Neural progenitor cell (in vitro differentiated cells): ENCODE data around the gene CCL18. TPM values are rescaled to one million over a fixed set of nuclear protein-coding genes. Genes with fewer than 3 reads are reported as not detected.

Experiments
- DNase-seq: peaks from one replicate; pipeline ENCODE4 v3.0.0-alpha.2; 2016; ENCODE audit warnings: low spot score
- H2AFZ ChIP-seq: fragments of 200-600 bp; sonication (generic); replicated peaks from 2 replicates; pipeline ENCODE4 v1.6.1; 2016; ENCODE audit warnings: antibody characterized with exemption
- H3F3A ChIP-seq: fragments of 200-600 bp; sonication (generic); 2 replicates; pipeline ENCODE4 v1.6.1; 2016; ENCODE audit warnings: antibody characterized with exemption, low read depth
- H3K27ac ChIP-seq: fragments of 200-600 bp; sonication (generic); 2 replicates; pipeline ENCODE4 v1.5.1; 2016; ENCODE audit warnings: mild to moderate bottlenecking
- H3K27me3 ChIP-seq: fragments of 200-600 bp; sonication (generic); 2 replicates; pipeline ENCODE4 v1.6.1; 2016; ENCODE audit warnings: mild to moderate bottlenecking, moderate library complexity
- H3K36me3 ChIP-seq: fragments of 200-600 bp; sonication (generic); 2 replicates; pipeline ENCODE4 v1.5.1; 2016
- H3K4me1 ChIP-seq: fragments of 200-600 bp; sonication (generic); 2 replicates; pipeline ENCODE4 v1.6.1; 2016; ENCODE audit warnings: mixed run types
- H3K4me2 ChIP-seq: fragments of 200-600 bp; sonication (generic); 2 replicates; pipeline ENCODE4 v1.6.1; 2016
- H3K4me3 ChIP-seq: fragments of 200-600 bp; sonication (generic); 2 replicates; pipeline ENCODE4 v1.5.1; 2016
- H3K79me2 ChIP-seq: fragments of 200-600 bp; sonication (generic); 2 replicates; pipeline ENCODE4 v1.6.1; 2016; ENCODE audit warnings: low read depth
- H3K9ac ChIP-seq: fragments of 200-600 bp; sonication (generic); 2 replicates; pipeline ENCODE4 v1.6.1; 2016
- H3K9me3 ChIP-seq: fragments of 200-600 bp; sonication (generic); 2 replicates; pipeline ENCODE4 v1.5.1; 2016; ENCODE audit warnings: low read depth
- H4K20me1 ChIP-seq: fragments of 200-600 bp; sonication (generic); 2 replicates; pipeline ENCODE4 v1.6.1; 2016; ENCODE audit warnings: low read depth
- H3K27ac Mint-ChIP-seq: 3 replicates; pipeline ENCODE4 v1.8.0; 2021; ENCODE audit warnings: mixed read lengths
- H3K27me3 Mint-ChIP-seq: 2 replicates; pipeline ENCODE4 v1.8.0; 2022; ENCODE audit warnings: low read depth, mild to moderate bottlenecking, inconsistent platforms, moderate library complexity, mixed read lengths; ENCODE audit not compliant: insufficient read depth
- H3K36me3 Mint-ChIP-seq: 3 replicates; pipeline ENCODE4 v1.8.0; 2021; ENCODE audit warnings: mixed read lengths
- H3K4me1 Mint-ChIP-seq: 3 replicates; pipeline ENCODE4 v1.8.0; 2021; ENCODE audit warnings: mixed read lengths
- H3K4me3 Mint-ChIP-seq: 3 replicates; pipeline ENCODE4 v1.8.0; 2021; ENCODE audit warnings: mild to moderate bottlenecking, moderate library complexity, mixed read lengths
- H3K9me3 Mint-ChIP-seq: 3 replicates; pipeline ENCODE4 v1.8.0; 2020; ENCODE audit warnings: mixed read lengths
- CTCF ChIP-seq: fragments of 200-600 bp; sonication (generic); IDR thresholded peaks from 2 replicates; pipeline ENCODE4 v1.5.1; 2017; ENCODE audit warnings: antibody characterized with exemption, mild to moderate bottlenecking
- EZH2 ChIP-seq: fragments of 200-600 bp; sonication (generic); IDR thresholded peaks from 2 replicates; pipeline ENCODE4 v1.6.1; 2017; ENCODE audit warnings: antibody characterized with exemption, mild to moderate bottlenecking, moderate library complexity
- EZH2phosphoT487 ChIP-seq: fragments of 200-600 bp; sonication (generic); IDR thresholded peaks from 2 replicates; pipeline ENCODE4 v1.6.1; 2017; ENCODE audit warnings: antibody characterized with exemption
- total RNA-seq: library from RNA; depleted of rRNA; stranded (reverse); fragments of >200 nt; gene quantifications from 2 replicates; pipeline ENCODE4 v1.2.3, GENCODE V29; 2015; ENCODE audit warnings: low replicate concordance

CCL18 gene
- total RNA-seq, 1 donor from 2014 or later = not detected

- H3K27ac Mint-ChIP-seq = no peak overlapping the region
- no peak overlapping the region for H3K4me3 ChIP-seq
- DNase-seq = no peak
- H4K20me1 ChIP-seq = no peaks in the 10 kb centered on the region
- H3K4me1 Mint-ChIP-seq = peaks cover 15% of the 10 kb centered on the region
- H3K27ac ChIP-seq = no peak overlapping the region
- H3K9me3 ChIP-seq = no peaks in the 10 kb centered on the region
- TF ChIP-seq EZH2 = no peak
- no peak for TF ChIP-seq EZH2phosphoT487
- no peak for TF ChIP-seq CTCF
- H3K36me3 ChIP-seq = no peaks in the 10 kb centered on the region
- H3K4me3 Mint-ChIP-seq = no peak overlapping the region
- H3K27me3 Mint-ChIP-seq = peaks cover 5% of the 10 kb centered on the region
- no peak overlapping the region for H2AFZ ChIP-seq
- no peak overlapping the region for H3K9ac ChIP-seq
- H3K27me3 ChIP-seq = no peaks in the 10 kb centered on the region
- no peaks in the 10 kb centered on the region for H3F3A ChIP-seq
- no peak overlapping the region for H3K4me2 ChIP-seq
- no peaks in the 10 kb centered on the region for H3K79me2 ChIP-seq
- no peaks in the 10 kb centered on the region for H3K36me3 Mint-ChIP-seq
- peaks cover 13% of the 10 kb centered on the region for H3K4me1 ChIP-seq
- H3K9me3 Mint-ChIP-seq = peaks cover 2% of the 10 kb centered on the region
Measured at GRCh38 chr17:36027761-36028160, 36.3 kb upstream of the CCL18 start.

- Mint-ChIP-seq H3K9me3 (peaks cover 2% of the 10 kb centered on the region), H3K27me3 (peaks cover 7% of the 10 kb centered on the region), H3K4me3 (no peak overlapping the region), H3K27ac (no peak overlapping the region), H3K36me3 (no peaks in the 10 kb centered on the region), H3K4me1 (peaks cover 9% of the 10 kb centered on the region)
- H3K36me3 ChIP-seq = no peaks in the 10 kb centered on the region
- no peak overlapping the region for H3K27ac ChIP-seq
- TF ChIP-seq EZH2phosphoT487 = no peak
- no peak for TF ChIP-seq EZH2
- no peak for TF ChIP-seq CTCF
- H3K4me3 ChIP-seq = no peak overlapping the region
- no peaks in the 10 kb centered on the region for H3K27me3 ChIP-seq
- no peaks in the 10 kb centered on the region for H3F3A ChIP-seq
- no peaks in the 10 kb centered on the region for H4K20me1 ChIP-seq
- peaks cover 13% of the 10 kb centered on the region for H3K4me1 ChIP-seq
- no peak for DNase-seq
- peak overlapping the region; percentile 15 for H2AFZ ChIP-seq
- H3K4me2 ChIP-seq = peak overlapping the region; percentile 32
- no peaks in the 10 kb centered on the region for H3K79me2 ChIP-seq
- H3K9ac ChIP-seq = no peak overlapping the region
- H3K9me3 ChIP-seq = no peaks in the 10 kb centered on the region
Measured at GRCh38 chr17:36030956-36031355, 33.1 kb upstream of the CCL18 start.

GRCh38 chr17:36034127-36034526 lies 29.9 kb upstream of the CCL18 start:
- Histone ChIP-seq H3K4me2 (no peak overlapping the region), H3K79me2 (no peaks in the 10 kb centered on the region), H3K4me1 (peaks cover 13% of the 10 kb centered on the region), H3K9me3 (no peaks in the 10 kb centered on the region), H4K20me1 (no peaks in the 10 kb centered on the region), H3K27me3 (no peaks in the 10 kb centered on the region), H3K9ac (no peak overlapping the region), H3K36me3 (no peaks in the 10 kb centered on the region), H3F3A (no peaks in the 10 kb centered on the region), H3K4me3 (no peak overlapping the region), H2AFZ (no peak overlapping the region), H3K27ac (no peak overlapping the region)
- TF ChIP-seq CTCF (no peak), EZH2 (no peak), EZH2phosphoT487 (no peak)
- H3K27me3 Mint-ChIP-seq = peaks cover 5% of the 10 kb centered on the region
- no peak for DNase-seq
- peaks cover 9% of the 10 kb centered on the region for H3K4me1 Mint-ChIP-seq
- H3K9me3 Mint-ChIP-seq = peaks cover 2% of the 10 kb centered on the region
- H3K4me3 Mint-ChIP-seq = no peak overlapping the region
- no peaks in the 10 kb centered on the region for H3K36me3 Mint-ChIP-seq
- no peak overlapping the region for H3K27ac Mint-ChIP-seq
